ENCODE measurements around the gene TERB2.

- TF ChIP-seq CTCF (IDR thresholded peaks at IDR 0.05), result no peak
- TF ChIP-seq POLR2A (IDR thresholded peaks at IDR 0.05), result no peak
- no peak for TF ChIP-seq POLR2AphosphoS5 (IDR thresholded peaks at IDR 0.05)
These were observed 47.1 kb upstream of the TERB2 start for GRCh38 chr15:44909423-44909822.
